Omental fat pad (tissue), 4 donors: ENCODE results near the gene TCF7. TPM values are rescaled to one million over a fixed set of nuclear protein-coding genes. Genes with fewer than 3 reads are reported as not detected.

ENCODE experiments used
- ATAC-seq: fragments of 150-250 bp; one replicate; pipeline ENCODE4 v1.9.1; 2016; ENCODE audit warnings: mild to moderate bottlenecking, moderate library complexity; ENCODE audit not compliant: low FRiP score
- DNase-seq: peaks from one replicate; pipeline ENCODE4 v3.0.0-alpha.2; 2019; ENCODE audit warnings: low spot score
- CTCF ChIP-seq, 3 donors: fragments of 450-650 bp; IDR thresholded peaks; one replicate each; pipeline ENCODE4 v1.5.1; 2016 to 2017; ENCODE audit warnings: antibody characterized with exemption in 3 of 3, mild to moderate bottlenecking in 3 of 3, moderate library complexity in 2 of 3
- total RNA-seq, 4 donors: library from RNA; depleted of rRNA; stranded (reverse); fragments of >200 nt; gene quantifications; one replicate each; pipeline ENCODE4 v1.1.0, GENCODE V29; 2016

TCF7 gene
- total RNA-seq, 4 donors from 2014 or later, result 1.6 to 4.3 (median 2.7) TPM

- ATAC-seq (no peak), DNase-seq (no peak)
- no peak for TF ChIP-seq CTCF (IDR thresholded peaks at IDR 0.05)
These were observed 15.1 kb upstream of the TCF7 start for GRCh38 chr5:134099288-134099872.

GRCh38 chr5:134099939-134100282 is 14.6 kb upstream of the TCF7 start:
- no peak for DNase-seq
- no peak for ATAC-seq
- no peak for TF ChIP-seq CTCF (IDR thresholded peaks at IDR 0.05)

GRCh38 chr5:134100283-134101091 is 14.0 kb upstream of the TCF7 start:
- ATAC-seq (peak; percentile 57), DNase-seq (no peak)
- no peak for TF ChIP-seq CTCF (IDR thresholded peaks at IDR 0.05)

- DNase-seq (peak; percentile 56), ATAC-seq (peak; percentile 58)
- no peak for TF ChIP-seq CTCF (IDR thresholded peaks at IDR 0.05)
These were observed 12.6 kb upstream of the TCF7 start for GRCh38 chr5:134101686-134102439.

- TF ChIP-seq CTCF (IDR thresholded peaks at IDR 0.05), result no peak
- ATAC-seq (no peak), DNase-seq (no peak)
These were observed 11.1 kb upstream of the TCF7 start for GRCh38 chr5:134103397-134103796.

GRCh38 chr5:134103998-134104654 is 10.4 kb upstream of the TCF7 start:
- TF ChIP-seq CTCF (IDR thresholded peaks at IDR 0.05), result no peak
- ATAC-seq (no peak), DNase-seq (no peak)
